Endothelial cell of umbilical vein (primary cell): ENCODE measurements around the gene OR4A16. TPM values are rescaled to one million over a fixed set of nuclear protein-coding genes. Genes with fewer than 3 reads are reported as not detected.

Source experiments
- BruUV-seq: library from RNA; stranded (reverse); fragments of 400-500 nt; replicated peaks from 2 replicates; lab custom pipeline; 2021; lab: Mats Ljungman, UMichigan
- CTCF ChIA-PET: fragments of 300-600, 350-600 bp; sonication (Branson Sonifier 250); formaldehyde crosslinking; loops from one replicate; lab custom pipeline; 2021; ENCODE audit warnings: antibody characterized with exemption, inconsistent platforms; lab: Charles Lee
- POLR2A ChIA-PET: fragments of 300-600, 350-600 bp; sonication (Branson Sonifier 250); formaldehyde crosslinking; loops from one replicate; lab custom pipeline; 2021; ENCODE audit warnings: antibody characterized with exemption, inconsistent platforms; lab: Charles Lee
- DNase-seq: peaks from one replicate; pipeline ENCODE4 v3.0.0-alpha.2; 2011; ENCODE audit warnings: low read depth, low spot score
- FAIRE-seq: peaks from 2 replicates; lab custom pipeline; 2011; peaks lifted over from hg19 to GRCh38; lab: Jason Lieb, UNC
- H2AFZ ChIP-seq: 2 replicates; pipeline ENCODE4 v1.6.0; 2012; ENCODE audit warnings: low read depth, low read length, control low read depth, inconsistent platforms
- H3K27ac ChIP-seq: 2 replicates; pipeline ENCODE4 v1.5.1; 2011; ENCODE audit warnings: low read depth, mild to moderate bottlenecking, control low read depth, low read length, moderate library complexity; ENCODE audit not compliant: insufficient read depth
- H3K27me3 ChIP-seq, 2 experiments: 2 replicates each; pipeline versions ENCODE4 v1.6.0 to v1.6.1; 2011; ENCODE audit warnings: low read length in 2 of 2, mixed read lengths in 1 of 2; ENCODE audit not compliant: control insufficient read depth in 2 of 2, insufficient read depth in 2 of 2
- H3K36me3 ChIP-seq, 2 experiments: 2 replicates in 1 of 2; 3 replicates in 1 of 2; pipeline ENCODE4 v1.5.1; 2011; ENCODE audit warnings: low read length in 2 of 2, mild to moderate bottlenecking in 1 of 2, moderate library complexity in 1 of 2; ENCODE audit not compliant: control insufficient read depth in 2 of 2, insufficient read depth in 2 of 2; ENCODE audit errors: extremely low read depth in 1 of 2
- H3K4me1 ChIP-seq: 3 replicates; pipeline ENCODE4 v1.5.1; 2011; ENCODE audit warnings: mild to moderate bottlenecking, low read length; ENCODE audit not compliant: control insufficient read depth, insufficient read depth; ENCODE audit errors: extremely low read depth
- H3K4me2 ChIP-seq: 2 replicates; pipeline ENCODE4 v1.6.1; 2011; ENCODE audit warnings: low read length, control low read depth, mixed read lengths; ENCODE audit not compliant: insufficient read depth
- H3K4me3 ChIP-seq, 3 experiments: fragments of 200-600 bp in 1 of 3; sonication (generic), shearing (Covaris generic) in 1 of 3; replicated peaks in 1 of 3; 2 replicates each; pipeline ENCODE4 v1.5.1; 2011 to 2016; ENCODE audit warnings: control low read depth in 3 of 3, low read length in 3 of 3, mild to moderate bottlenecking in 2 of 3, inconsistent platforms in 1 of 3, low read depth in 1 of 3, moderate library complexity in 1 of 3; ENCODE audit not compliant: insufficient read depth in 1 of 3
- H3K79me2 ChIP-seq: 2 replicates; pipeline ENCODE4 v1.6.0; 2012; ENCODE audit warnings: low read length, inconsistent platforms; ENCODE audit not compliant: control insufficient read depth, insufficient read depth
- H3K9ac ChIP-seq: replicated peaks from 2 replicates; pipeline ENCODE3; 2011; ENCODE audit warnings: low read length, control low read depth; ENCODE audit not compliant: insufficient read depth; ENCODE audit errors: extremely low read depth
- H3K9me1 ChIP-seq: replicated peaks from 3 replicates; pipeline ENCODE4 v1.6.0; 2011; ENCODE audit warnings: mild to moderate bottlenecking, low read length; ENCODE audit not compliant: control insufficient read depth, insufficient read depth; ENCODE audit errors: extremely low read depth
- H3K9me3 ChIP-seq: replicated peaks from 2 replicates; pipeline ENCODE4 v1.5.1; 2012; ENCODE audit warnings: low read length, inconsistent platforms; ENCODE audit not compliant: control insufficient read depth, insufficient read depth
- H4K20me1 ChIP-seq: replicated peaks from 2 replicates; pipeline ENCODE3; 2011; ENCODE audit warnings: mild to moderate bottlenecking, low read length; ENCODE audit not compliant: control insufficient read depth, insufficient read depth; ENCODE audit errors: extremely low read depth
- EZH2 ChIP-seq: IDR thresholded peaks from 2 replicates; pipeline ENCODE4 v1.6.1; 2012; ENCODE audit warnings: borderline replicate concordance, low read depth, mild to moderate bottlenecking, moderate library complexity, low read length, inconsistent platforms; ENCODE audit not compliant: severe bottlenecking
- FOS ChIP-seq: IDR thresholded peaks from 2 replicates; pipeline ENCODE4 v1.6.1; 2011; ENCODE audit warnings: mild to moderate bottlenecking, low read length, moderate library complexity, borderline replicate concordance; ENCODE audit not compliant: insufficient read depth
- GATA2 ChIP-seq: IDR thresholded peaks from 2 replicates; pipeline ENCODE4 v1.7.0; 2011; ENCODE audit warnings: low read depth, mild to moderate bottlenecking, moderate library complexity, mixed read lengths, low read length; ENCODE audit not compliant: insufficient read length, insufficient read depth
- JUN ChIP-seq: IDR thresholded peaks from 2 replicates; pipeline ENCODE4 v1.6.1; 2011; ENCODE audit warnings: borderline replicate concordance, low read depth; ENCODE audit not compliant: insufficient read length, insufficient read depth
- MYC ChIP-seq: IDR thresholded peaks from one replicate; pipeline ENCODE4 v1.6.1; 2011; ENCODE audit warnings: mild to moderate bottlenecking, low read depth, low read length
- POLR2A ChIP-seq: IDR thresholded peaks from 2 replicates; pipeline ENCODE4 v1.6.1; 2012; ENCODE audit warnings: low read depth, mild to moderate bottlenecking, control low read depth, low read length
- POLR2AphosphoS5 ChIP-seq: IDR thresholded peaks from 2 replicates; pipeline ENCODE4 v1.6.1; 2012; ENCODE audit warnings: low read depth, mild to moderate bottlenecking, control low read depth, low read length, moderate library complexity; ENCODE audit not compliant: insufficient read depth
- dilution Hi-C: fragments of 300-500 bp; cut with MboI; formaldehyde crosslinking; loops from one replicate; pipeline ENCODE4 v1.15.0; 2019; ENCODE audit warnings: low sequenced_read_pairs; ENCODE audit not compliant: extremely low pct_ligation_motif_present
- intact Hi-C: fragments of 100-400 bp; cut with micrococcal nuclease; formaldehyde crosslinking; loops from one replicate; pipeline ENCODE4 v1.10.0; 2022
- polyA plus RNA-seq, 4 experiments: library from polyadenylated mRNA; depleted of rRNA in 3 of 4; stranded (reverse) in 3 of 4; unstranded in 1 of 4; fragments of >200 nt; gene quantifications; 2 replicates each; pipeline versions ENCODE4 v1.2.1 to v1.2.3, GENCODE V29; 2011 to 2012; ENCODE audit warnings: missing spikeins in 1 of 4
- total RNA-seq: library from RNA; stranded (reverse); gene quantifications from 2 replicates; pipeline ENCODE4 v1.2.3, GENCODE V29; 2021
- TF ChIP-seq, protein P1 (sequence below), 2 donors: IDR thresholded peaks; 1 replicate in 1 of 2; 2 replicates in 1 of 2; pipeline ENCODE4 v1.5.1; 2011; ENCODE audit warnings: low read length in 2 of 2, mild to moderate bottlenecking in 2 of 2, moderate library complexity in 2 of 2, control low read depth in 1 of 2, inconsistent platforms in 1 of 2, low read depth in 1 of 2; ENCODE audit not compliant: insufficient read depth in 1 of 2; ENCODE audit errors: extremely low read depth in 1 of 2
- TF ChIP-seq, protein P2 (sequence below): IDR thresholded peaks from 2 replicates; pipeline ENCODE4 v1.6.1; 2011; ENCODE audit not compliant: insufficient read depth, insufficient read length

The OR4A16 gene
- total and polyA plus RNA-seq, 2 donors (not counting 3 experiments of a cell fraction or from before 2014, with no cell fraction given) = not detected

DNA sequence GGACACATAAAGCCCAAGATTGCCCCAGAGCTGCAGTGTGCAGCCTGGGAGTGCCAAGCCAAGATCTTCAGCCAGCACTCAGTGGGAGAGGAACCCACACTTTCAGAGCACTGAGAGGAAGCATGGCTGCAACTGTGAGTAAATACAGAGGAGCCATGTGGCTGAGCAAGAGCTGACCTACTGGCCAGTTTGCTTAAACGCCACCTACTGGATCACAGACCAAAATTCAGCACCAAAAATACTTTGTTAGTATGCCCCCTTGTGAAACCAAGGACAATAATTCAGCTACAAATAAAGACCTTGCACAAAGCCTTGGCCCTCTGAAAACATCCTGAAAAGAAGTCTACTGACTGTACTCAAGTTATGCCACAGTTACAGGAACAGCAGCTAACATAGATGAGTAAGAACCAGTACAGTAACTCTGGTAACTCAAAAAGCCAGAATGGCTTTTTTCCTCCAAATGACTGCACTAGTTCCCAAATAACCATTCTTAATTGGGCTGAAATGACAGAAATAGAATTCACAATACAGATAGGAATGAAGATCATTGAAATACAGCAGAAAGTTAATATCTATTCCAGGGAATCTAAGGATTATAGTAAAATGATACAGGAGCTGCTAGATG lies 14.7 kb downstream of the OR4A16 start:
- no peak overlapping the region for H2AFZ ChIP-seq
- CTCF ChIA-PET = no interaction called here
- no peaks in the 10 kb centered on the region for H3K27me3 ChIP-seq
- H3K9me3 ChIP-seq = peaks cover 3% of the 10 kb centered on the region
- H3K4me1 ChIP-seq = no peaks in the 10 kb centered on the region
- no peak overlapping the region for H3K27ac ChIP-seq
- BruUV-seq = no TSS peak
- dilution Hi-C loops (no loop called here), intact Hi-C loops (no loop called here)
- H3K4me2 ChIP-seq = no peak overlapping the region
- TF ChIP-seq, protein P1, sequence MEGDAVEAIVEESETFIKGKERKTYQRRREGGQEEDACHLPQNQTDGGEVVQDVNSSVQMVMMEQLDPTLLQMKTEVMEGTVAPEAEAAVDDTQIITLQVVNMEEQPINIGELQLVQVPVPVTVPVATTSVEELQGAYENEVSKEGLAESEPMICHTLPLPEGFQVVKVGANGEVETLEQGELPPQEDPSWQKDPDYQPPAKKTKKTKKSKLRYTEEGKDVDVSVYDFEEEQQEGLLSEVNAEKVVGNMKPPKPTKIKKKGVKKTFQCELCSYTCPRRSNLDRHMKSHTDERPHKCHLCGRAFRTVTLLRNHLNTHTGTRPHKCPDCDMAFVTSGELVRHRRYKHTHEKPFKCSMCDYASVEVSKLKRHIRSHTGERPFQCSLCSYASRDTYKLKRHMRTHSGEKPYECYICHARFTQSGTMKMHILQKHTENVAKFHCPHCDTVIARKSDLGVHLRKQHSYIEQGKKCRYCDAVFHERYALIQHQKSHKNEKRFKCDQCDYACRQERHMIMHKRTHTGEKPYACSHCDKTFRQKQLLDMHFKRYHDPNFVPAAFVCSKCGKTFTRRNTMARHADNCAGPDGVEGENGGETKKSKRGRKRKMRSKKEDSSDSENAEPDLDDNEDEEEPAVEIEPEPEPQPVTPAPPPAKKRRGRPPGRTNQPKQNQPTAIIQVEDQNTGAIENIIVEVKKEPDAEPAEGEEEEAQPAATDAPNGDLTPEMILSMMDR (IDR thresholded peaks at IDR 0.05; ENCODE audit: extremely low read depth in 1 of 2, insufficient read depth in 1 of 2, low read depth in 1 of 2, low read length in 2 of 2) = no peak
- TF ChIP-seq, protein P2, sequence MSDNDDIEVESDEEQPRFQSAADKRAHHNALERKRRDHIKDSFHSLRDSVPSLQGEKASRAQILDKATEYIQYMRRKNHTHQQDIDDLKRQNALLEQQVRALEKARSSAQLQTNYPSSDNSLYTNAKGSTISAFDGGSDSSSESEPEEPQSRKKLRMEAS = no peak
- TF ChIP-seq JUN (no peak), MYC (no peak), FOS (no peak), GATA2 (no peak), POLR2A (no peak), POLR2AphosphoS5 (no peak), EZH2 (no peak)
- no peak overlapping the region for H3K4me3 ChIP-seq
- POLR2A ChIA-PET = no interaction called here
- H3K79me2 ChIP-seq = no peaks in the 10 kb centered on the region
- no peaks in the 10 kb centered on the region for H3K9me1 ChIP-seq
- no peak overlapping the region for H3K9ac ChIP-seq
- H4K20me1 ChIP-seq = no peaks in the 10 kb centered on the region
- H3K36me3 ChIP-seq = no peaks in the 10 kb centered on the region
- FAIRE-seq (no peak), DNase-seq (no peak)
